ENCODE measurements around the gene TMEM144.

The TMEM144 gene

GRCh38 chr4:158209825-158210807, at the start of gene TMEM144:
TMEM144 (plus strand) TSS chr4:158210486; CDS start chr4:158212668, 2,182 bp downstream.
- DNase-seq (ENCODE audit: low read depth) = peak; percentile 45

GRCh38 chr4:158161551-158162354, 48.5 kb upstream of the TMEM144 start:
- peak; percentile 85 for DNase-seq (ENCODE audit: low read depth)

GRCh38 chr4:158162631-158163030, 47.7 kb upstream of the TMEM144 start:
- no peak for DNase-seq (ENCODE audit: low read depth)

- no peak for DNase-seq (ENCODE audit: low read depth)
Measured at GRCh38 chr4:158163941-158164767, 46.1 kb upstream of the TMEM144 start.

- DNase-seq (ENCODE audit: low read depth) = no peak
Measured at GRCh38 chr4:158164768-158165213, 45.5 kb upstream of the TMEM144 start.

- no peak for DNase-seq (ENCODE audit: low read depth)
Measured at GRCh38 chr4:158166701-158167100, 43.6 kb upstream of the TMEM144 start.

GRCh38 chr4:158168606-158169005, 41.7 kb upstream of the TMEM144 start:
- DNase-seq (ENCODE audit: low read depth) = no peak

GRCh38 chr4:158169506-158169905, 40.8 kb upstream of the TMEM144 start:
- no peak for DNase-seq (ENCODE audit: low read depth)

- DNase-seq (ENCODE audit: low read depth) = no peak
Measured at GRCh38 chr4:158169931-158170690, 40.2 kb upstream of the TMEM144 start.

- DNase-seq (ENCODE audit: low read depth) = no peak
Measured at GRCh38 chr4:158170691-158171561, 39.4 kb upstream of the TMEM144 start.

GRCh38 chr4:158172261-158173258, 37.7 kb upstream of the TMEM144 start, which contains the start of gene GASK1B:
GASK1B (minus strand) TSS chr4:158173025; CDS start chr4:158171375, 1,650 bp downstream.
- peak; percentile 35 for DNase-seq (ENCODE audit: low read depth)

- DNase-seq (ENCODE audit: low read depth) = no peak
Measured at GRCh38 chr4:158176108-158176507, 34.2 kb upstream of the TMEM144 start.

GRCh38 chr4:158176776-158177175, 33.5 kb upstream of the TMEM144 start:
- DNase-seq (ENCODE audit: low read depth) = no peak

- DNase-seq (ENCODE audit: low read depth) = no peak
Measured at GRCh38 chr4:158179465-158179864, 30.8 kb upstream of the TMEM144 start.

GRCh38 chr4:158181906-158182305, 28.4 kb upstream of the TMEM144 start:
- no peak for DNase-seq (ENCODE audit: low read depth)

GRCh38 chr4:158182736-158183135, 27.6 kb upstream of the TMEM144 start:
- peak; percentile 62 for DNase-seq (ENCODE audit: low read depth)

- DNase-seq (ENCODE audit: low read depth) = no peak
Measured at GRCh38 chr4:158186815-158187214, 23.5 kb upstream of the TMEM144 start.

- no peak for DNase-seq (ENCODE audit: low read depth)
Measured at GRCh38 chr4:158189422-158189821, 20.9 kb upstream of the TMEM144 start.

- DNase-seq (ENCODE audit: low read depth) = no peak
Measured at GRCh38 chr4:158190718-158191117, 19.6 kb upstream of the TMEM144 start.
